ENCODE results near the gene TRAPPC6A.
A peak's percentile ranks its signal among the peaks of the same experiment; 100 is the strongest.
"Not testable (repeated sequence)": the region's sequence is repeated elsewhere in the genome, so short reads cannot be mapped to it uniquely, and the experiment has no call there.

Gene TRAPPC6A

DNA sequence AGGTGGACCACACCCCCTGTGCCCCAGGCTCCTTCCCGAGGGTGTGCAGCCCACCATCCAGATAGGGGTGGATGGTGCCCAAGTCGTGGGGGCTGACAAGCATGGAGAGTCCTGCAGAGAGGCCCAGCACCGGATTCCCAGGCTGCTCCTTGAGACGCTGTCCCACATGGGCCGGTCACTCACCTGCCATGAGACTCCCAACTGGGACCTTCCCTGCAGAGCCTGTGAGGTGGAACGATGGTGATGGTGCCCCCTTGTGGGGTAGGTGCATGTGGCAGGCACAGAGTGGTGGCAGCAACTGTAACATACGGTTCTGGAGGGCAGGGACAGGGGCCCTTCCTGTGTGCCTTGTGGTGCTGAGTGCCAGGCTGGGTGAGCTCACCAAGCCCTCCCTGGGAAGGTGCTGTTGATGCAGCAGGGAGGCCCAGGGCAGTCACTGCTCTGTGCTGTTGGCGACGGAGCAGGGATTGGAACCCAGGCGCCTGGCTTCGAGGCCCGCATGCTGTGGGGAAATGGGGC is 52.0 kb downstream of the TRAPPC6A start:
- DNase-seq: peak; percentile 59

- DNase-seq: no peak
These were observed 52.7 kb downstream of the TRAPPC6A start for GRCh38 chr19:45125360-45125759.

- DNase-seq: no peak
These were observed 54.0 kb downstream of the TRAPPC6A start for GRCh38 chr19:45124021-45124420.

- DNase-seq: no peak
These were observed 54.6 kb downstream of the TRAPPC6A start for GRCh38 chr19:45123440-45123850.

DNA sequence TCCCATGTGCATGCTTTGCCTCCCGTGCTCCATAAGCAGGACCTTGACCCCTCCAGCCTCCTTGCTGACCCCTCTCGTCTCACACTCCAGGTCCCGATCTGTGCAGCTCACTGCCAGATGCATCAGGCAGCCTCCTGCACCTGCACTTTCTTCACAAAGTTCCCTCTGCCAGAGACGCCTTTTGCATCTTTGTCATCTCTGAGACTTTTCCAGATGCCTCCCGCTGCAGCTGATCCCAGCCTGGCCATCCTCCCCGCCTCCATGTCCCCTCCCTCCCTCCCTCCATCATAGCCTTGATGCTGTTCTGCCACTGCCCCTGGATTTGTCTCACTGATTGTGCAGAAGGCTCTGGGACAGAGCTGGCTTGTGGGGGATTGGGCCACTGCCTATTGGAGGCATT is 55.2 kb downstream of the TRAPPC6A start:
- DNase-seq: no peak

GRCh38 chr19:45121827-45122345 is 56.2 kb downstream of the TRAPPC6A start:
- no peak for DNase-seq

GRCh38 chr19:45119582-45119981 is 58.5 kb downstream of the TRAPPC6A start:
- DNase-seq: no peak

DNA sequence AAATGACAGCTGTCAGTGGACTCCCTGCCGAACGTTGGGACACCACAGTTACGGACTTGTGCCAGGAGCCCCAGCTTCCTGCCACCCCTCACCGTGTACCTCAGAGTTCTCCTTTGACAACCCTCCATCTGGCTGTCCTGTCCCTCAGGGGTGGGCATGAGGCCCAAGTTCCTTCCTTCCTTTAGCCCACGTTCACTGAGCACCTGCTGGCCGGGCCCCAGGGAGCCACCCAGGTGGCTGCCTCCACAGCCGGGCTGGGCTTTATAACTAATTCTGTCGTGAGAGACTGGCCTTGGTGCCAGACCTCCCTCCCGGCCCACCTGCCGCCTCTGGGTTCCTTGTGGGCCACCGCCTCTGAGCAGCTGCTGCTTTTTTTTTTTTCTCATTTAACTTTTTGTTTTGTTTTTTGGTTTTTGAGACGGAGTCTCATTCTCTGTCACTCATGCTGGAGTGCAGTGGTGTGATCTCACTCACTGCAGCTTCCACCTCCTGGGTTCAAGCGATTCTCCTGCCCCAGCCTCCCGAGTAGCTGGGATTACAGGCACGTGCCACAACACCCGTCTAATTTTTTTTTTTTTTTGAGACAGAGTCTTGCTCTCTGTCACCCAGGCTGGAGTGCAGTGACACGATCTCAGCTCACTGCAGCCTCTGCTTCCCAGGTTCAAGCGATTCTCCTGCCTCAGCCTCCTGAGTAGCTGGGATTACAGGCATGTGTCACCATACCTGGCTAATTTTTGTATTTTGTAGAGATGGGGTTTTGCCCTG is 59.3 kb downstream of the TRAPPC6A start:
- DNase-seq: not testable (repeated sequence)

DNA sequence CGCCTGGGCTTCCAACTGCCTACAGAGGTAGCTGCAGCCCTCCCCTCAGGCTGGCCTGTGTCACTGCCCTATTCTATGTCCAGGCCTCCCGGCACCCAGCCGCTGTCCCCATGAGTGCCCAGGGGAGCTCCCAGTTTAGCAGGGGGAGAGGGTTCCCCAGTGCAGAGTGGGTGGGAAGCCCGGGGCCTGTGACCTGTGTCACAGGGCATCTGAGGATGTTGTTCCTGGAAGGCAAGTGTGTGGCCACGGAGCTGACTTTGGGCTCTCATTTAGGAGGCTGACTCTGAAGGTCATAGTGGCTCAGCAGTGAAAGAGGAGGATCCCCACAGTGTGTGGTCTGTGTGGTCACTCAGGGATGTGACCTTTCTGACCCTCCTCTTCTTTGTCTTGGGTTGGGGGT is 59.9 kb downstream of the TRAPPC6A start:
- DNase-seq: no peak

GRCh38 chr19:45117671-45118070 is 60.4 kb downstream of the TRAPPC6A start:
- no peak for DNase-seq

DNA sequence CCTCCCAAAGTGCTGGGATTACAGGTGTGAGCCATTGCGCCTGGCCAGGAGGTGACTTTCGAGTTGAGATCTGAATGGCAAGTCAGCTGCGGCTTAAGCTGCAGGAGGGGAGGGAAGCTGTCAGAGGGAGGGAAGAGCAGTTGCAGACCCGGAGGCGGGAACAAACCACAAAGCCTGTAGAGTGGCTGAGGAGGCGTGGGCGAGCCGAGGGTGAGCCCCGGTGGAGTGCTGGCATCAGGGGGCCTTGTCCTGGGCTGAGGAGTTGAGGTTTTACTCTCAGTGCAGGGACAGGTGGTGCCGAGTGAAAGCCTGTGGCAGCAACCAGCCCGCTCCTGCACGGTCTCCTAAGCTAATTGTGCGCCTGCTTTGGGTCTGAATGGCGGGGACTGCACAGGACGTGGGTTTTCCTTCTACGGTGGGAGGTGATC is 60.9 kb downstream of the TRAPPC6A start:
- no peak for DNase-seq

GRCh38 chr19:45115809-45116615 is 62.0 kb downstream of the TRAPPC6A start:
- DNase-seq: no peak

GRCh38 chr19:45114116-45114515 is 63.9 kb downstream of the TRAPPC6A start:
- no peak for DNase-seq

DNA sequence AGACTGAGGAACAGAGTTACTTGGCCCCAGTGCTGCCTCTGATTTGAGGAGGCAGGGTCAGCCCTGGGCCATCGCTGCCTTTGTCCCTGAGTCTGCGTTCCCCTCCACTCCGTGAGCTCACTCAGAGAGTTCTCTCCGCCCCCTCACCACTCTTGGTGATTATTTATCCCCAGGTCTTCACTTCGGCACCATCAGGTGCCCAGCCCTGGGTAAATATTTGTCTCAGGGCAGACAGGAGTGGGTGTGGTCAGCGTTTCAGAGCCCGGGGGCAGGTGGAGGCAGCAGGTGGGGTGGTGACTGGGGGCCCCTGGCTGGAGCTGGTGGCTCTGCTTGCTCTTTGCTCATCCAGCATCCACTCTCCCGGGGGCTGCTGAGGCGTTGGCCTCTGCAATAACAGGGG is 64.4 kb downstream of the TRAPPC6A start:
- no peak for DNase-seq
